Raji (cell line): Measurements from ENCODE around the gene MCU.

ENCODE experiments used
- POLR2A ChIP-seq: IDR thresholded peaks from 2 replicates; pipeline ENCODE4 v1.6.1; 2011; ENCODE audit warnings: low read depth, low read length, control low read depth; ENCODE audit not compliant: insufficient read depth

The MCU gene

DNA sequence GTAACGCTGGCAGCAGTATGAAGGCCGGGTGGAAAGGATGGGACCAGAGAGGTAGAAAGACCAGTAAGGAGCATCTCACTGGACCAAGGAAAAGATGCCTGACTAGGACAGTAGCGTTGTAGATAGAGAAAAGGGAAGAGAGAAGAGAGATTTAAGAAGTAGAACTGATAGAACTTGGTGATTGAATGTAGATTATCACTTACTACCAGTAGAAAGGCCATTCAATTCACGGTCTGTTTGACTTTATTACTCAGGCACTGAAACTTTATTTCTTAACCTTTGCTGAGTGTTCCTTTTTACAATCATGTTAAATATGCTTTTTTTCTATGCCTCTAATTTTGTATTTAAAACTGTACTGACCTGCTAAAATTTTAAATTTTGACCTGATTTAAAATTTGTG, 12.2 kb downstream of the MCU start:
- TF ChIP-seq POLR2A = no peak

DNA sequence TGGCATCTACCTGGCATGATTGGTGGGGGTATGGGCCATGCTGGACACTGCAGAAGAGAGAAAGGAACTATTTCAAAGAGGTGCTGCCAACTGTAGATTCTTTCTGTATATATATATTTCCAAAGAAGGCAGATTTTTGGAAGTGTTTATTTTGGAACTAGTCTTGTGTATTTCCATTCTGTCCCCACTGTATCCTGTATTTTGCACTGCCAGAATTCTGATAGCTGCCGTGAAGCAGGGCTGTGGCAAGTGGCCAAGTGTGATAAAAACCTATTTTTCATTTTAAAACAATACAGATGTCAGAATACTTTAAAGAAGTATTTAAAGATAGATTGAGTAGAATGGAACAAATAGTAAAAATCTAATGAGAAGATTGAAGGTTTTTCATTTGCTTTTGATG, 17.1 kb downstream of the MCU start:
- no peak for TF ChIP-seq POLR2A

DNA sequence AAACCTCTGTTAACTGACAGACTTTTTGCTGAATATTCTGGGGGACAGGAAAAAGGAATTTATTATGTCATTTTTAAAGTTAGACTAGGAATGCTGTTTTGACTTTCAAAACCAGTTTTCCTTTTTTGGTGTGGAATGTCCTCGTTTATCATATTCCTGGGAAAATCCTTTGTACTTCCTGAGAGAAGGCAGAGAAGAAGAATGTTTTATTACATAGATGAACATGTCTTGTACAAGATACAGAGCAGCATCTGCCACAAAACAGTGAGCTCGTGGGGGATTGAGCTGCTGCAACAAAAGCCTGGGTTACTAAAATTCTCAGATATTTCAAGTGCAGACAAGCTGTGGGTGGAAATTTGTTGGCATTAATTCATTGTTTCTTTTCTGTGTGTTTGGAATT, 20.2 kb downstream of the MCU start:
- no peak for TF ChIP-seq POLR2A

DNA sequence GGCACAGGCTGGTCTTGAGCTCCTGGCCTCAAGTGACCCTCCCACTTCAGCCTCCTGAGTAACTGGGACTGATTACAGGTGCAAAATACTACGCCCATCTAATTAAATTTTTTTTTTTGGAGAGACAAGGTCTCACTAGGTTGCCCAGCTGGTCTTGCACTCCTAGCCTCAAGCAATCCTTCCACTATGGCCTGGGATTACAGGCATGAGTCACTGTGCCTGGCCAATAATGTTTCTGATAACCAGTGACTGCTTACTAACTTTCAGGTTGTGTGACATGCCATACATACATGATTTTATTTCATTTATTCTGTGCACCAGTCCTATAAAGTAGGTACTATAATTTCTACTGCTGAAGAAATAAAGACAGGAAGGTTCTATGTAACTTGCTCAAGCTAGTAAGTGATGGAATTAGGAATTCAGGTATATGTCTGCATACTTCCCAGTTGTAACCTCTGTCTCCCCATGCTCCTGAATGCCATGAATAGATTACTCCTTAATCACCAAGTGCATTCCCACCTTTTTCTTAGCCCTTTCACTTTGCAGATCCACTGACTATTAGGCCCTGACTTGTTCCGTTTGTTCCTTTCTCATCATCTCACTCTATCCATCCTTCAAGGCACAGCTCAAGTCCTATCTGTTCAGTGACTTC, 28.1 kb downstream of the MCU start:
- TF ChIP-seq POLR2A = no peak

DNA sequence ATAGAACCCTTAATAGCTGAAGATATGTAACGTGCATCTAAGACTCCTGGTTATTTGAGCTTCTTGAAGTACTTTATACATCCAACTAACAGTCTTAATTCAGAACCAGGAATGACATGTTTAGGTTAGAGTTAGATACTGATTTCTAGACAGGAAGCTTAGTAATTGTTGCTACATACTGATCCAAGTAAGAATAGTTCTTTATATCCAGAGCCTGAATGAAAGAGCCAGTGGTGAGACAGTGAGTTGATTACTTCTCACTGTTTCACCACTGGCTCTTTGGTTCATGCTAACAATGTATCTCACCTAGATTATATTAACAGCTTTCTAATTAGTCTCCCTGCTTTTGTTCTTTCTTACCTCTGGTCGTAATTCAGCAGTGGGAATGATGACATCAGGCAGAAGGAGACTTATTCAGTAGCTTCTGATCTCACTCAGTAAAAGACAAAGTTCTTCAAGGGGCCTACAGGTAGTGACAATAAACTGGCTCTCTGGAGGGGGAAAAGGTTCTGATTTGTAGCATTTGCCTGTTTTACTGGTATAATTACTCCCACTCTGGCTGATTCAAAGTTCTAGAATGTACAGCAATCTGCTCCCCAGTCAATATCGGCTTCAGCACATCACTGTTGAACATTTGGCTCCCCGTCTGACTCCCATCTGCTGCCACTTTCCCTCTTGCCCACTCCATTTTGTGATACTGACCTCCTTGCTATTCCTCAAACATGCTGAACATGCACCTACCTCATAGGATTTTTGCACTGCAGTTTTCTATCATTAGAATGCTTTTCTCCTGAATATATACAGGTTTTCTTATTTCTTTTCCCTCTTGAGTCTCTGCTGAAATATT, 29.1 kb downstream of the MCU start:
- TF ChIP-seq POLR2A = no peak

GRCh38 chr10:72727130-72727529, 35.2 kb downstream of the MCU start:
- no peak for TF ChIP-seq POLR2A

DNA sequence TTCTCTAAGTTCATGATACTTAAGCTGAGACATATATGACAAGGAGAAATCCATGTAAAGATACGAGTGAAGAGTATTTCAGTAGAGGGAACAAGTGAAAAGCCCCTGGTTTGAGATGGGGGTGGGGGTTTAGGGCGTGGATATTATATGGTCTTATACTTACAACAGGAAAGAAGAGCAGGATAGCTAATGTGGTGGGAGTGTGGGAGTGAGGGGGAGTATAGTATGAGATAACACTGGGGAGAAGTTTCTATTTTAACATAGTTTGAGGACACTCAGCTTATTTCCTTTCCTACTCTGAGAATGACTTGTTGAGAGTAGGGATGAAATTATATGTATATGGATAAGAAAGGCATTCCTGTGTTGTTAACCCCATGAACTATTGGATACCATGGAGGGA, 36.5 kb downstream of the MCU start:
- no peak for TF ChIP-seq POLR2A

GRCh38 chr10:72729528-72729927, 37.6 kb downstream of the MCU start:
- TF ChIP-seq POLR2A = no peak

GRCh38 chr10:72730479-72730878, 38.5 kb downstream of the MCU start:
- no peak for TF ChIP-seq POLR2A

DNA sequence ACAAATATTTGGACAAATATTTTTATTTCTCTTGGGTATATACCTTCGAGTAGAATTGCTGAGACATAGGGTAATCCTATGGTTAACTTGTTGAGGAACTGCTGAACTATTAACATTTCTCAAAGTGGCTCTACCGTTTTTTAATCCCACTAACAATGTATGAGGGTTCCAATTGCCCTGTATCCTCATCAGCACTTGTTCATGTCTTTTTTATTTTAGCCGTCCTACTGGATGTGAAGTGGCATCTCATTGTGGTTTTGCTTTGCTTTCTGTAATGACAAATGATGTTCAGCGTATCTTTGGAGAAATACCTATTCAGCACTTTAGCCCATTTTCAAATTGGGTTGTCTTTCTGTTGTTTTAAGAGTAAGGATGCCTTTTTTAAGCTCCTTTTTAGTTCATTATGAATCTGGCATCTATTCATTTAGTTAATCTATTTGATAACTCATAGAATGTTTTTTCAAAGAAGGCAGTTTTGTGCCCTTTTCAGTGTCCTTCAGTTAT, 40.0 kb downstream of the MCU start:
- TF ChIP-seq POLR2A = no peak

DNA sequence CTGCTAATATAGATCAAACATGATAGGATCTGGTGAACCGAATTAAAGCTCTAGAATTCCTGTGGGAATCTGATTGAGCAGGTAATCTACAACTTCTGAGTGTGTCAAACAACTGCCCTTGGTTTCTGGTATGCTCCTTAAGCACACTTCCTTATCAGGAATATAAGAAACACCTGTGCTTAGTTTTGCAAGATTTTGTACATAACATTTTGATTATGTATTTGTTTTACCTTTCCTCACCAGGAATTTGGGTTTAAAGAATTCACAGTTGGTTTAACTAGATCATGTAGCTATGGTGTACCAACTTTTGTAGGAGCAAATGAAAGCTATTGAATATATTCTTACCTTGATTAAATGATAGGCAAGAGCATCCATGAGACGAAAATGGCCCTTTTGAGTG, 40.6 kb downstream of the MCU start:
- no peak for TF ChIP-seq POLR2A

DNA sequence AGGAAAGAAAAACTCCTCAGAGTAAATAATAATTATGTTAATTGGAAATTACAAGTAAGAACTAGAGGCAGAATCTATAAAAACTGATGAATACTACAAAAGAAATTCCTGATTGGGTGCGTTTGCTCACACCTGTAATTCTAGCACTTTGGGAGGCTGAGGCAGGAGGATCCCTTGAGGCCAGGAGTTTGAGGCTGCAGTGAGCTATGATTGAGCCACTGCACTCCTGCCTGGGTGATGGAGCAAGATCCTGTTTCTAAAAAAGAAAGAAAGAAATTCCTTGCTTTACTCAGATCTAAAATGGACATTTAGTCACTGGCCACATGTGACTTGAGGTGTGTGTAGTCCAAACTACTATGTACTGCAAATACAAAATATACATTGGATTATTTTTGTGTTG, 42.0 kb downstream of the MCU start:
- no peak for TF ChIP-seq POLR2A

DNA sequence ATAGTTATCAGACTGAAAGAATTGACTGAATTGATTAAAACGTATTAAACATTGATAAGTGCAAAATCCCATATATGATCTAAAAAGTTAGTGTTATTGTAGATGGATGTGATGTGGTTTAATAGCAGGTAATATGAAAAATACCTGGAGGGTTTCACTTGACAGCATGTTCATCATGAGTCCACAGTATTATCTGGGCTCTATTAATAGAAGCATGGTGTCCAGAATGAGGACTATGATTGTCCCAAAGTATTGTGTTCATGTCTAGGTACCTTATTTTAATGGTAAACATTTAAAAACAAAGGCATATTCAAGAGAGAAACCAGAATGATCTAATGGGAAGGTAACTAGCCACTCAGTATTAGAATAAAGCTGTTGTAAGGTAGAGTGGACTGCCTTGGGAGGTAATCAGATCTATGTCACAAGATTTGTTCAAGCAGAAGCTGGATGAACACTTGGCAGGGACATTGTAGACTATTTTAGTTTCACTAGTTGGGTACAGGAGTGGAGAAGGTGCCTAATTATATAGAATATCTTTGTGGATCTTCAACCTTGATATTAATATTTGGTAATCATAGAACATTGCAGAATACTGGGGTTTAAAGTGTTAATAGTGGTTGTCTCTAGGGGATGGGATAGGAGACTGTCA, 43.5 kb downstream of the MCU start:
- no peak for TF ChIP-seq POLR2A

DNA sequence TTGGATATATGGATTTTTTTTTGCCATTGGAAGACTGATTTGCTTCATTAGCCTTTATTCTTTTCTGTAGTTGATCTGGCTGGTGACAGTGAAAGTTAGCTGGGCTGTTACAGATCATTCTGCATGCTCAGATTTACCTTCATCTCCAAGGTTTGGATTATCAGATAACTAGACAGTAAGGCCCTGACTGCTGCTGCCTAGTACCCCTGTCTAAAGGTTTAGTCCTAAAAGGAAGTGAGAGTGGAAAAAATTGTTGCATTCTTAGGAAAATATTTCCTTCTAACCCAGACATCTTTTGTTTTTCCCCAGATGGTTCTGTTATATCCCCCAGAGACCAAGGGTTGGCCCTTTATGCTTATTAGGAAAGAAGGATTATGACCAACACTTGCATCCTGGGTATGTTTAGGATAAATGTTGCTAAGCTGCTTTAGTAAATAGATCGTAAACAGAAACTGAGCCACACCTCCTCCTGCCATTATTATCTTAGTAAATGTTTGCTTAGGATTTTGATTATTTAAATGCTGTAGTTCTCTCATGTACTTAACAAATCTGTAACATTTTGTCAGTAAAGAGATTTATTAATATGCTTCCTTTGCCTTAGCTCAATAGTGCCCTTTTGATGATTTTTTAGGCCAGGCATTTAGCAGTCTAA, 44.4 kb downstream of the MCU start:
- no peak for TF ChIP-seq POLR2A

DNA sequence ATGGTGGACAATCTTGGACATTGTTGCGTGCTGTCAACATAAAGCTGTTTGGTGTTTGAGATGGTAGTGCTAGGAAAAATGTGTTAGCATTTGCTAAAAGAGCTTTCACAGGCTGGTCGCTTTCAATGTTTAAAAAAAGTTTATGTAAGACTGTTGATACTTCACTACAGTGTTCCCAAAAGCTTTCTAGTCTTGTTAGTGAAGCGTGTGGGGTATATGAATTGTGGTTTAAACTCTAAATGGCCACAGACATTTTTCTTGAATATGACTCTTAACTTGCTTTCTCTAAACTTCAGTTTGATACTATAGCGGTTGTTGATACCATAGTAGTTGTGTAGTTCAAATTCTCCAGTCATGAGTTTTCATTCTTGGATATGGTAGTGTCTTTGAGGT, 44.9 kb downstream of the MCU start:
- no peak for TF ChIP-seq POLR2A
